Panc1 (cell line): ENCODE measurements around the gene LHX3. TPM values are rescaled to one million over a fixed set of nuclear protein-coding genes. Genes with fewer than 3 reads are reported as not detected.

Experiments
- ATAC-seq: fragments of 200-7000 bp; cut with Tn5 transposase; 2 replicates; pipeline ENCODE4 v1.9.1; 2020; ENCODE audit warnings: mild to moderate bottlenecking, moderate library complexity
- BruUV-seq: library from RNA; stranded (reverse); fragments of 400-500 nt; replicated peaks from 2 replicates; lab custom pipeline; 2021; lab: Mats Ljungman, UMichigan
- CTCF ChIA-PET: fragments of 300-600 bp; sonication (Branson Sonifier 250); formaldehyde crosslinking; loops from one replicate; lab custom pipeline; 2022; ENCODE audit warnings: antibody characterized with exemption; lab: Charles Lee
- POLR2A ChIA-PET: fragments of 300-600 bp; sonication (Branson Sonifier 250); formaldehyde crosslinking; loops from one replicate; lab custom pipeline; 2022; ENCODE audit warnings: antibody characterized with exemption; lab: Charles Lee
- DNase-seq: peaks from one replicate; pipeline ENCODE4 v3.0.0-alpha.2; 2010; ENCODE audit warnings: low read depth, low spot score
- H3K27ac ChIP-seq: 2 replicates; pipeline ENCODE4 v1.5.1; 2011; ENCODE audit warnings: mild to moderate bottlenecking, low read length, inconsistent platforms
- H3K27me3 ChIP-seq: fragments of 200-500 bp; sonication (Bioruptor generic); 2 replicates; pipeline ENCODE4 v1.6.0; 2014; ENCODE audit warnings: low read length, inconsistent platforms; ENCODE audit not compliant: control insufficient read depth, insufficient read depth
- H3K36me3 ChIP-seq: fragments of 200-500 bp; sonication (Bioruptor generic); 2 replicates; pipeline ENCODE4 v1.5.1; 2014; ENCODE audit warnings: inconsistent platforms, mild to moderate bottlenecking, low read length, moderate library complexity; ENCODE audit not compliant: control insufficient read depth, insufficient read depth
- H3K4me1 ChIP-seq: 2 replicates; pipeline ENCODE4 v1.5.1; 2011; ENCODE audit warnings: inconsistent platforms, mild to moderate bottlenecking, low read length, moderate library complexity; ENCODE audit not compliant: control insufficient read depth, insufficient read depth
- H3K4me3 ChIP-seq, 2 experiments: 2 replicates each; pipeline ENCODE4 v1.5.1; 2011 to 2012; ENCODE audit warnings: low read depth in 2 of 2, low read length in 2 of 2, mild to moderate bottlenecking in 2 of 2, inconsistent platforms in 1 of 2, moderate library complexity in 1 of 2
- H3K9me3 ChIP-seq: fragments of 200-500 bp; sonication (Bioruptor generic); 2 replicates; pipeline ENCODE4 v1.5.1; 2014; ENCODE audit warnings: low read depth, mild to moderate bottlenecking, inconsistent platforms, low read length, moderate library complexity; ENCODE audit not compliant: control insufficient read depth, insufficient read depth
- POLR2AphosphoS5 ChIP-seq: IDR thresholded peaks from 2 replicates; pipeline ENCODE4 v1.6.1; 2012; ENCODE audit warnings: mild to moderate bottlenecking, low read depth, low read length, moderate library complexity
- SIN3A ChIP-seq: IDR thresholded peaks from 2 replicates; pipeline ENCODE4 v1.6.1; 2012; ENCODE audit warnings: low read depth, mild to moderate bottlenecking, low read length, moderate library complexity, borderline replicate concordance; ENCODE audit not compliant: insufficient read depth
- TCF7L2 ChIP-seq: IDR thresholded peaks from 2 replicates; pipeline ENCODE4 v1.6.1; 2011; ENCODE audit warnings: mild to moderate bottlenecking, low read depth, low read length, inconsistent platforms
- in situ Hi-C: cut with HindIII; loops from 2 replicates; pipeline ENCODE4 v1.10.0; 2016; ENCODE audit warnings: low sequenced_read_pairs, low pct_unique_long_range_greater_than_20kb
- intact Hi-C: fragments of 100-400 bp; cut with micrococcal nuclease; formaldehyde crosslinking; loops from one replicate; pipeline ENCODE4 v1.10.0; 2022; ENCODE audit not compliant: unreplicated experiment
- total RNA-seq: library from RNA; stranded (reverse); gene quantifications from one replicate; pipeline ENCODE4 v1.2.1, GENCODE V29; 2021; ENCODE audit not compliant: unreplicated experiment
- TF ChIP-seq, protein P1 (sequence below), 2 experiments: IDR thresholded peaks; 2 replicates each; pipeline ENCODE4 v1.6.1; 2011 to 2012; ENCODE audit warnings: low read depth in 2 of 2, control low read depth in 1 of 2, low read length in 1 of 2, mild to moderate bottlenecking in 1 of 2, moderate library complexity in 1 of 2; ENCODE audit not compliant: insufficient read depth in 1 of 2
- TF ChIP-seq, protein P2 (sequence below): fragments of 450-650 bp; IDR thresholded peaks from 2 replicates; pipeline ENCODE4 v1.5.1; 2017; ENCODE audit warnings: mild to moderate bottlenecking

LHX3 gene
- total RNA-seq, 1 experiment from 2014 or later = 0.13 TPM

DNA sequence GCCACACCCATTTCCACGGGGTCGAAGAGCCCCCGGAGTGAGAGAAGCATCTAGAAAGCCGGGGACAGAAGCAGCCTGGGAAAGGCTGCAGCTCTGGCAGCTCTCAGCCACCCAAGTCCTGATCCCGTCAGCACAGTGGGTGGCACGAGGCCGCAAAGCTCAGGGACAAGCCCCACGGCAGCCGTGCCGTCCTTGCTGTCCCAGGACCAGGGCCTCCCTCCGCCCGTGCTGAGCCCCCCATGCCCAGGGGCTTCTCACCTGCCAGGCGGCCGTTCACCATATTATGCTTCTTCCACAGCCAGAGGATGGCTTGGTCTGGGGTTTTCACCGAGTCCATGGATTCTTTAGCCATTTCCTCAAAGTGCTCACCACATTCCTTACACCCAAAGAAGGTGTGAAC, 6.1 kb upstream of the LHX3 start:
- DNase-seq = no peak
- Histone ChIP-seq H3K27ac (no peak overlapping the region), H3K27me3 (no peaks in the 10 kb centered on the region), H3K9me3 (no peaks in the 10 kb centered on the region; the same call in 1 of the 2 replicates), H3K4me1 (no peaks in the 10 kb centered on the region), H3K4me3 (no peak overlapping the region), H3K36me3 (0 out of 2 replicates have a peak, but pooled peaks cover 2% of the 10 kb centered on the region)
- CTCF ChIA-PET = no interaction called here
- intact Hi-C loops (no loop called here), in situ Hi-C loops (no loop called here)
- POLR2A ChIA-PET = no interaction called here
- no peak for TF ChIP-seq TCF7L2
- no peak for TF ChIP-seq SIN3A
- TF ChIP-seq POLR2AphosphoS5 = no peak
- TF ChIP-seq, protein P1, sequence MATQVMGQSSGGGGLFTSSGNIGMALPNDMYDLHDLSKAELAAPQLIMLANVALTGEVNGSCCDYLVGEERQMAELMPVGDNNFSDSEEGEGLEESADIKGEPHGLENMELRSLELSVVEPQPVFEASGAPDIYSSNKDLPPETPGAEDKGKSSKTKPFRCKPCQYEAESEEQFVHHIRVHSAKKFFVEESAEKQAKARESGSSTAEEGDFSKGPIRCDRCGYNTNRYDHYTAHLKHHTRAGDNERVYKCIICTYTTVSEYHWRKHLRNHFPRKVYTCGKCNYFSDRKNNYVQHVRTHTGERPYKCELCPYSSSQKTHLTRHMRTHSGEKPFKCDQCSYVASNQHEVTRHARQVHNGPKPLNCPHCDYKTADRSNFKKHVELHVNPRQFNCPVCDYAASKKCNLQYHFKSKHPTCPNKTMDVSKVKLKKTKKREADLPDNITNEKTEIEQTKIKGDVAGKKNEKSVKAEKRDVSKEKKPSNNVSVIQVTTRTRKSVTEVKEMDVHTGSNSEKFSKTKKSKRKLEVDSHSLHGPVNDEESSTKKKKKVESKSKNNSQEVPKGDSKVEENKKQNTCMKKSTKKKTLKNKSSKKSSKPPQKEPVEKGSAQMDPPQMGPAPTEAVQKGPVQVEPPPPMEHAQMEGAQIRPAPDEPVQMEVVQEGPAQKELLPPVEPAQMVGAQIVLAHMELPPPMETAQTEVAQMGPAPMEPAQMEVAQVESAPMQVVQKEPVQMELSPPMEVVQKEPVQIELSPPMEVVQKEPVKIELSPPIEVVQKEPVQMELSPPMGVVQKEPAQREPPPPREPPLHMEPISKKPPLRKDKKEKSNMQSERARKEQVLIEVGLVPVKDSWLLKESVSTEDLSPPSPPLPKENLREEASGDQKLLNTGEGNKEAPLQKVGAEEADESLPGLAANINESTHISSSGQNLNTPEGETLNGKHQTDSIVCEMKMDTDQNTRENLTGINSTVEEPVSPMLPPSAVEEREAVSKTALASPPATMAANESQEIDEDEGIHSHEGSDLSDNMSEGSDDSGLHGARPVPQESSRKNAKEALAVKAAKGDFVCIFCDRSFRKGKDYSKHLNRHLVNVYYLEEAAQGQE (IDR thresholded peaks at IDR 0.05; ENCODE audit: insufficient read depth in 1 of 2, low read depth in 2 of 2, low read length in 1 of 2) = no peak
- no peak for ATAC-seq
- BruUV-seq = no TSS peak

DNA sequence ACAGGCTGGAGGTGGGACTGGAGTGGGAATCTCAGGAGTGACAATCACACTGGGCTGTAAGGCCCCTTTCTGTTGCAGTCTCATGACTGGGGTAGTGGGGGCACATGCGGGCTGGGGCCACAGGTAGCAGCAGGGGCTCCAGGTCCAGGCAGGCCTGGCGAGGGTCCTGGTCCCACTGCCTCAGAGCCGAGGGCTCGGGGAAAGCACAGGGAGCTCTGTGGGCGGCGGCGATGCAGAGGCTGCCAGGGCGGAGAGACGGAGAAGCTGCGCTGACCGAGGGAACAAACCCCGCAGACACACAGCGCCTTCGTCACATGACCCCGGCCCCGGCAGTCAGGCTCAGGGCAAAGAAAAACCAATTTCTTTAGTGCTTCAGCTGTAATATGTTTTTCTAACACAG, 5.3 kb upstream of the LHX3 start:
- Histone ChIP-seq H3K36me3 (0 out of 2 replicates have a peak, but pooled peaks cover 2% of the 10 kb centered on the region), H3K4me3 (no peak overlapping the region), H3K27ac (no peak overlapping the region), H3K9me3 (no peaks in the 10 kb centered on the region; the same call in 1 of the 2 replicates), H3K4me1 (no peaks in the 10 kb centered on the region), H3K27me3 (no peaks in the 10 kb centered on the region)
- TF ChIP-seq, protein P1 (IDR thresholded peaks at IDR 0.05; ENCODE audit: insufficient read depth in 1 of 2, low read depth in 2 of 2, low read length in 1 of 2) = no peak
- TF ChIP-seq POLR2AphosphoS5 (no peak), TCF7L2 (no peak), SIN3A (no peak)
- TF ChIP-seq, protein P2, sequence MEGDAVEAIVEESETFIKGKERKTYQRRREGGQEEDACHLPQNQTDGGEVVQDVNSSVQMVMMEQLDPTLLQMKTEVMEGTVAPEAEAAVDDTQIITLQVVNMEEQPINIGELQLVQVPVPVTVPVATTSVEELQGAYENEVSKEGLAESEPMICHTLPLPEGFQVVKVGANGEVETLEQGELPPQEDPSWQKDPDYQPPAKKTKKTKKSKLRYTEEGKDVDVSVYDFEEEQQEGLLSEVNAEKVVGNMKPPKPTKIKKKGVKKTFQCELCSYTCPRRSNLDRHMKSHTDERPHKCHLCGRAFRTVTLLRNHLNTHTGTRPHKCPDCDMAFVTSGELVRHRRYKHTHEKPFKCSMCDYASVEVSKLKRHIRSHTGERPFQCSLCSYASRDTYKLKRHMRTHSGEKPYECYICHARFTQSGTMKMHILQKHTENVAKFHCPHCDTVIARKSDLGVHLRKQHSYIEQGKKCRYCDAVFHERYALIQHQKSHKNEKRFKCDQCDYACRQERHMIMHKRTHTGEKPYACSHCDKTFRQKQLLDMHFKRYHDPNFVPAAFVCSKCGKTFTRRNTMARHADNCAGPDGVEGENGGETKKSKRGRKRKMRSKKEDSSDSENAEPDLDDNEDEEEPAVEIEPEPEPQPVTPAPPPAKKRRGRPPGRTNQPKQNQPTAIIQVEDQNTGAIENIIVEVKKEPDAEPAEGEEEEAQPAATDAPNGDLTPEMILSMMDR = no peak
- ChIA-PET POLR2A (no interaction called here), CTCF (no interaction called here)
- intact Hi-C loops = no loop called here
- DNase-seq = no peak
- ATAC-seq = no peak
- no TSS peak for BruUV-seq
- in situ Hi-C loops = no loop called here
